ENCODE data around the gene MAPK8.

MAPK8 gene

DNA sequence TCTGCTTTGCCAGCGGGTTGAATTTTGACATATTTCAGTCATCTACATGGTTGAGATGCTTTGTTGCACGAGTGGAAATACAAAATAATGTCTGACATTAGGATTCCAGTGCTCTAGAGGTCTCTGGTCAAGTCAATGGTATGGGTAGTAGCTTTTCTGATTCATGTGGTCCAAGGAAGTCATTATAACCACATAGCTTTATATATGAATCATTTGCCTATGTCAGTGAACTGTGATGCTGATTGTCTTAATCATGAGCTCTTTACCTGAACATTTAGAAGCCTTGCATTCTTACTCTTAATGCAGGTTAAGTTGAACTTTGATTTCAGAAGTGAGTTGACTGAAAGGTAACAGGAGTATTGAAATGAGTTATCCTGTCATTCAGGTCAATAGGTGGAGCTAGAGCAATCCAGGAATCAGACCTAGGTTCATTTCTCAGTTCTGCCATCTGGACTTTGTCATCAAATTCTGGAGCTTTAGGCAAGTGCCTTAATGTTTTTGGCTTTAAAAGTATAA, 3.3 kb downstream of the MAPK8 start:
- POLR2A ChIA-PET: interaction anchor here (0.9 kb wide), 1 partner anchor 23 kb away, joined by 3 read pairs; no protein-coding TSS in a partner anchor
- DNase-seq (ENCODE audit: extremely low spot score): peak; percentile 33
- peak; percentile 45 for TF ChIP-seq CTCF (IDR thresholded peaks at IDR 0.05; ENCODE audit: control extremely low read depth, extremely low read depth, low read depth, missing control alignments)
- CTCF ChIA-PET: interaction anchor here (0.7 to 3.0 kb wide), 16 partner anchors 9 to 346 kb away, joined by 3 to 15 read pairs (median 4); no protein-coding TSS in a partner anchor

DNA sequence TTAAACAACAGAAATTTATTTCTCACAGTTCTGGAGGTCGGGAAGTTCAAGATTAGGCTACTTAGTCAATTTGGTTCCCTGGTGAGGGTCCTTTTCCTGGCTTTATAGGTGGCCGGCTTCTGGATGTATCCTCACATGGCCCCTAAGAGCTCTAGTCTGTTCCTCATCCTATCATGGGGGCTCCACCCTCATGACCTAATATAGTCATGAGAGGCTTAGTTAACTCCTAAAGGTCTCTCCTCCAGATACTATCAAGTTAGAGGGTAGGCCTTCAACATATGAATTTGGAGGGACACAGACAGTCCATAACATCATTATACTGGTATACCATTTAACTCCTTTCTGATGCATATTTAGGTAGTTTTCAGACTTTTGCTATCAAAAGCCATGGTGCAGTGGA, 7.6 kb downstream of the MAPK8 start:
- CTCF ChIA-PET: interaction anchor here (1.2 kb wide), 2 partner anchors 8 to 19 kb away, joined by 3 read pairs; no protein-coding TSS in a partner anchor
- POLR2A ChIA-PET: no interaction called here
- TF ChIP-seq CTCF (IDR thresholded peaks at IDR 0.05; ENCODE audit: control extremely low read depth, extremely low read depth, low read depth, missing control alignments): no peak
- no peak for DNase-seq (ENCODE audit: extremely low spot score)

GRCh38 chr10:48316236-48316635, 9.8 kb downstream of the MAPK8 start:
- DNase-seq (ENCODE audit: extremely low spot score): no peak
- TF ChIP-seq CTCF (IDR thresholded peaks at IDR 0.05; ENCODE audit: control extremely low read depth, extremely low read depth, low read depth, missing control alignments): no peak
- ChIA-PET CTCF (interaction anchor here (0.8 to 1.2 kb wide), 4 partner anchors 16 to 48 kb away, joined by 3 to 4 read pairs (median 4); no protein-coding TSS in a partner anchor), POLR2A (no interaction called here)

- ChIA-PET CTCF (interaction anchor here (1.2 to 1.4 kb wide), 2 partner anchors 9 to 16 kb away, joined by 4 read pairs; no protein-coding TSS in a partner anchor), POLR2A (no interaction called here)
- no peak for TF ChIP-seq CTCF (IDR thresholded peaks at IDR 0.05; ENCODE audit: control extremely low read depth, extremely low read depth, low read depth, missing control alignments)
- DNase-seq (ENCODE audit: extremely low spot score): no peak
Observed at GRCh38 chr10:48317321-48317990, 11.0 kb downstream of the MAPK8 start.

GRCh38 chr10:48322017-48322416, 15.5 kb downstream of the MAPK8 start:
- TF ChIP-seq CTCF (IDR thresholded peaks at IDR 0.05; ENCODE audit: control extremely low read depth, extremely low read depth, low read depth, missing control alignments): no peak
- ChIA-PET CTCF (interaction anchor here (1.1 to 2.7 kb wide), 2 partner anchors 8 to 12 kb away, joined by 3 to 15 read pairs; no protein-coding TSS in a partner anchor), POLR2A (no interaction called here)
- no peak for DNase-seq (ENCODE audit: extremely low spot score)

DNA sequence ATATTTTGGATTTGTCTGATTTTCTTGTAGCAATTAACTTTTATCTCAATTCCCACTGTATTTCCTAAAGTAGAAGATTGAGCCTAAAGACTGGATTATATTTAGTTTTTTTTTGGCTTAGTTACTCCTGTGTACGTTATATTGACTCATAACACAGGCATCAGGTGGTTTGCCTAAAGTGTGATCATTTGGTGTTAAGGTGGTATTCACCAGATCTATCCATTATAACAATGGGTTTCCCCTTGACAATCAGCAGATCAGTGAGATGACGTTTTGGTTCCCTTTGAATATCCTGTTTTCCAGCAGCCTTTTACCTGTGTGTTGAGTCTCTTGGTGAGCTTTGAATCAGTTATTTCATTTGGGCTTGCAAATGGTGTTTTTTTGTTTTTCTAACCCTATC, 18.1 kb downstream of the MAPK8 start:
- DNase-seq (ENCODE audit: extremely low spot score): no peak
- ChIA-PET POLR2A (no interaction called here), CTCF (interaction anchor here (1.1 to 1.7 kb wide), 3 partner anchors 13 to 30 kb away, joined by 4 to 5 read pairs (median 4); no protein-coding TSS in a partner anchor)
- no peak for TF ChIP-seq CTCF (IDR thresholded peaks at IDR 0.05; ENCODE audit: control extremely low read depth, extremely low read depth, low read depth, missing control alignments)
